Stomach (tissue), 9 donors: ENCODE measurements around the gene SPATA21. TPM values are rescaled to one million over a fixed set of nuclear protein-coding genes. Genes with fewer than 3 reads are reported as not detected.

ENCODE experiments used
- DNase-seq, 2 donors: peaks; one replicate each; pipeline versions ENCODE4 v3.0.0 to v3.0.0-alpha.2; 2013 to 2019
- H3K27ac ChIP-seq, 5 donors: fragments of 200-600 bp in 4 of 5; sonication (generic) in 4 of 5; one replicate each; pipeline ENCODE4 v1.5.1; 2013 to 2019; ENCODE audit warnings: mild to moderate bottlenecking in 1 of 5, moderate library complexity in 1 of 5
- H3K27me3 ChIP-seq, 3 donors: fragments of 200-600 bp; sonication (generic); one replicate each; pipeline ENCODE4 v1.5.1; 2017 to 2019; ENCODE audit warnings: mixed run types in 1 of 3
- H3K36me3 ChIP-seq, 4 donors: fragments of 200-600 bp; sonication (generic); 1 replicate in 3 of 4; 2 replicates in 1 of 4; pipeline ENCODE4 v1.5.1; 2016 to 2019
- H3K4me1 ChIP-seq, 4 donors: fragments of 200-600 bp; sonication (generic); one replicate each; pipeline ENCODE4 v1.5.1; 2016 to 2019
- H3K4me3 ChIP-seq, 4 donors: fragments of 200-600 bp; sonication (generic) in 3 of 4; one replicate each; pipeline ENCODE4 v1.5.1; 2016 to 2019; ENCODE audit warnings: mild to moderate bottlenecking in 1 of 4
- H3K9me3 ChIP-seq, 4 donors: fragments of 200-600 bp; sonication (generic); one replicate each; pipeline ENCODE4 v1.5.1; 2016 to 2019
- EP300 ChIP-seq: sonication (generic); formaldehyde crosslinking; IDR thresholded peaks from one replicate; pipeline ENCODE4 v1.6.1; 2017; ENCODE audit warnings: antibody characterized with exemption
- POLR2A ChIP-seq, 4 donors: fragments of 450-650 bp; IDR thresholded peaks; one replicate each; pipeline ENCODE4 v1.6.1; 2016; ENCODE audit warnings: antibody characterized with exemption in 4 of 4, control low read depth in 2 of 4, mild to moderate bottlenecking in 1 of 4, moderate library complexity in 1 of 4
- POLR2AphosphoS5 ChIP-seq, 3 donors: sonication (generic); formaldehyde crosslinking; IDR thresholded peaks; one replicate each; pipeline ENCODE4 v1.6.1; 2016; ENCODE audit warnings: antibody characterized with exemption in 3 of 3
- WGBS, 5 donors: extraction: QIAGEN DNeasy Blood & Tissue Kit in 3 of 5; methylation state at CpG; one replicate each; pipeline versions ENCODE4 v1.1.5 to v1.1.7; 2013 to 2018; 5-methylcytosine and 5-hydroxymethylcytosine counted together
- intact Hi-C: fragments of 100-400 bp; cut with DNase I; formaldehyde crosslinking; loops from one replicate; pipeline ENCODE4 v1.15.1; 2023; ENCODE audit warnings: low total_unique reads
- polyA plus RNA-seq, 3 donors: library from polyadenylated mRNA; stranded (reverse); fragments of 200-250 nt; gene quantifications; one replicate each; pipeline ENCODE4 v1.2.3, GENCODE V29; 2013
- total RNA-seq, 5 donors: library from RNA; depleted of rRNA; stranded (reverse); fragments of >200 nt; gene quantifications; one replicate each; pipeline versions ENCODE4 v1.1.0 to v1.2.3, GENCODE V29; 2014 to 2016
- TF ChIP-seq, protein P1 (sequence below), 7 experiments: fragments of 450-650 bp in 4 of 7; fragments of 200-600 bp in 3 of 7; sonication (generic) in 3 of 7; IDR thresholded peaks; one replicate each; pipeline ENCODE4 v1.5.1; 2016 to 2019; ENCODE audit warnings: antibody characterized with exemption in 7 of 7, control low read depth in 2 of 7, mild to moderate bottlenecking in 1 of 7
- donor health status: healthy with polysubstance abuse.
- donor health status: Bipolar disorder and iron deficiency.
- donor health status: healthy.

SPATA21 gene
- total and polyA plus RNA-seq, 8 donors, result 0.25 to 0.31 (median 0.30) TPM; not detected in 5

DNA sequence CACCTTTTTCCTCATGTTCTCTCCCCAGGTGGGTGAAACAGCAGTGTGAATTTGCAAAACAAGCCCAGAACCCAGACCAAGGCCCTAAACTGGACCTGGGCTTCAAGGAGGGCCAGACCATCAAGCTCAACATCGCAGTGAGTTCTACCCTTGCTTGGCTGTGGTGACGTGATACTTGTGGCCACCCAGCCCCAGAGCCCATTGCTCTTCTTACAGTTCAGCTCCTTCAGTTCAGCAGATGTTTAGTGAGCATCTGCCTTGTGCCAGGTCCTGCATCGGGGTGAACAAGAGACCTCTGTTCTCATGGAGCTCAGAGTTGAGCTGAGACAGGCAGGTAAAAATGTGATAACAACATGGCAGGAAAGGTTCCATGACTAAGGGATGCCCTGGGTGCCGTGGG, 11.8 kb upstream of the SPATA21 start:
- intact Hi-C loops, result no loop called here
- H3K36me3 ChIP-seq, result peaks cover 87 to 100% (median 100%) of the 10 kb centered on the region in 4 donors
- H3K27me3 ChIP-seq, result no peaks in the 10 kb centered on the region
- no peak for DNase-seq
- H3K4me3 ChIP-seq, result no peak overlapping the region
- H3K9me3 ChIP-seq, result no peaks in the 10 kb centered on the region
- H3K4me1 ChIP-seq, result peaks cover 0 to 15% (median 3%) of the 10 kb centered on the region in 4 donors
- WGBS, 5 donors, result 95 to 98% (median 96%) methylated on average over 2 to 4 of the region's 4 CpGs
- H3K27ac ChIP-seq, result no peak overlapping the region
- no peak for TF ChIP-seq POLR2AphosphoS5 (IDR thresholded peaks at IDR 0.05)

DNA sequence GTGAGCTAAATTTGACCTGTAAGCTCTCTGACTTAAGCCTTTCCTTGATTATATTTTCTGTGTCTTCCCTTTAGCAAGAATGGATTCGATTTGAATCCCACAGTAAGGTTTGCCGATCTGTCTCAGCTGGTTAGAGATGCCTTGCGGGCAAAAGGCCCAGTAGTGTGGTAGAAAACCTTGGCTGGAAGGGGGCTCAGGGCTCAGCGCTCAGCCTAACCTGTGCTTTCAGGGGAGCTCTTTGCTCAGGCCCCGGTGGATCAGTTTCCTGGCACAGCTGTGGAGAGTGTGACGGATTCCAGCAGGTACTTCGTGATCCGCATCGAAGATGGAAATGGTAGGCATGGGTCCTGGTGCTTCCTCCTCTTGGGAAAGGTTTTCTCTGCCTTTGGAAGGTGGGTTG, 10.4 kb upstream of the SPATA21 start:
- H3K36me3 ChIP-seq, result peaks cover 76 to 95% (median 94%) of the 10 kb centered on the region in 4 donors
- H3K27ac ChIP-seq, result no peak overlapping the region
- no peaks in the 10 kb centered on the region for H3K9me3 ChIP-seq
- H3K4me1 ChIP-seq, result peaks cover 0 to 30% (median 14%) of the 10 kb centered on the region in 4 donors
- no peak for DNase-seq
- H3K4me3 ChIP-seq, result no peak overlapping the region
- WGBS, 5 donors, result 95 to 98% (median 96%) methylated on average over 9 of the region's 9 CpGs
- intact Hi-C loops, result no loop called here
- TF ChIP-seq POLR2A (IDR thresholded peaks at IDR 0.05) (no peak), POLR2AphosphoS5 (IDR thresholded peaks at IDR 0.05) (no peak), EP300 (no peak)
- TF ChIP-seq, protein P1, sequence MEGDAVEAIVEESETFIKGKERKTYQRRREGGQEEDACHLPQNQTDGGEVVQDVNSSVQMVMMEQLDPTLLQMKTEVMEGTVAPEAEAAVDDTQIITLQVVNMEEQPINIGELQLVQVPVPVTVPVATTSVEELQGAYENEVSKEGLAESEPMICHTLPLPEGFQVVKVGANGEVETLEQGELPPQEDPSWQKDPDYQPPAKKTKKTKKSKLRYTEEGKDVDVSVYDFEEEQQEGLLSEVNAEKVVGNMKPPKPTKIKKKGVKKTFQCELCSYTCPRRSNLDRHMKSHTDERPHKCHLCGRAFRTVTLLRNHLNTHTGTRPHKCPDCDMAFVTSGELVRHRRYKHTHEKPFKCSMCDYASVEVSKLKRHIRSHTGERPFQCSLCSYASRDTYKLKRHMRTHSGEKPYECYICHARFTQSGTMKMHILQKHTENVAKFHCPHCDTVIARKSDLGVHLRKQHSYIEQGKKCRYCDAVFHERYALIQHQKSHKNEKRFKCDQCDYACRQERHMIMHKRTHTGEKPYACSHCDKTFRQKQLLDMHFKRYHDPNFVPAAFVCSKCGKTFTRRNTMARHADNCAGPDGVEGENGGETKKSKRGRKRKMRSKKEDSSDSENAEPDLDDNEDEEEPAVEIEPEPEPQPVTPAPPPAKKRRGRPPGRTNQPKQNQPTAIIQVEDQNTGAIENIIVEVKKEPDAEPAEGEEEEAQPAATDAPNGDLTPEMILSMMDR (IDR thresholded peaks at IDR 0.05), result no peak
- H3K27me3 ChIP-seq, result no peaks in the 10 kb centered on the region

DNA sequence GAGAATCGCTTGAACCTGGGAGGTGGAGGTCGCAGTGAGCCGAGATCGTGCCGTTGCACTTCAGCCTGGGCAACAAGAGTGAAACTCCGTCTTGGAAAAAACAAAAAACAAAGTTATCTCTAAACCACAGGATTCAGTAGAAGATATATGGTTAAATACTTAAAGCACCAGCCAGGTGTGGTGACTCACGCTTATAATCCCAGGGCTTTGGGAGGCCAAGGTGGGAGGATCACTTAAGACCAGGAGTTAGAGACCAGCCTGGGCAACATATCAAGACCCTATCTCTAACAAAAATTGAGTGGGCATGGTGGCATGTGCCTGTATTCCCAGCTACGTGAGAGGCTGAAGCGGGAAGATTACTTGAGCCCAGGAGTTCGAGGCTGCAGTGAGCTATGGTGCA, 8.9 kb upstream of the SPATA21 start:
- H3K9me3 ChIP-seq, result no peaks in the 10 kb centered on the region
- H3K4me3 ChIP-seq, result no peak overlapping the region
- 84 to 92% (median 88%) methylated on average over 10 of the region's 10 CpGs for WGBS, 5 donors
- intact Hi-C loops, result no loop called here
- DNase-seq, result no peak
- peaks cover 14 to 38% (median 29%) of the 10 kb centered on the region in 4 donors for H3K4me1 ChIP-seq
- peaks cover 65 to 85% (median 79%) of the 10 kb centered on the region in 4 donors for H3K36me3 ChIP-seq
- H3K27me3 ChIP-seq, result no peaks in the 10 kb centered on the region
- H3K27ac ChIP-seq, result no peak overlapping the region
- TF ChIP-seq, protein P1 (IDR thresholded peaks at IDR 0.05), result no peak
- TF ChIP-seq EP300 (no peak), POLR2A (IDR thresholded peaks at IDR 0.05) (no peak), POLR2AphosphoS5 (IDR thresholded peaks at IDR 0.05) (no peak)

DNA sequence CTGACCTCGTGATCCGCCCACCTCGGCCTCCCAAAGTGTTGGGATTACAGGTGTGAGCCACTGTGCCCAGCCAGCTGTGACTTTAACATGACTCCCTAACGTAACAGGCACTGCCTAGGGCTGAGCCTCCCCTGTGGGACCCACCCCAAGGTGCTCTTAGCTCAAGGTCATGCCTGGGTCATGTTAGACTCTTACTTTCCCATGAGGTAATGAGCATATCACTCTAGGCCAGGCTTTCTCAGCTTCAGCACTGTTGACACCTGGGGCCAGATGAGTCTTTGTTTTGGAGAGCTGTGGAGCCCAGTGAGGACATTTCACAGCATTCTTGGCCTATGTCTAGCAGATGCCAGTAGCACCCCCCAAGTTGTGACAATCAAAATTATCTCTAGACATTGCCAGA, 7.8 kb upstream of the SPATA21 start:
- TF ChIP-seq EP300 (no peak), POLR2AphosphoS5 (IDR thresholded peaks at IDR 0.05) (no peak), POLR2A (IDR thresholded peaks at IDR 0.05) (no peak)
- TF ChIP-seq, protein P1 (IDR thresholded peaks at IDR 0.05), result no peak
- H3K27me3 ChIP-seq, result no peaks in the 10 kb centered on the region
- no peak overlapping the region for H3K4me3 ChIP-seq
- H3K4me1 ChIP-seq, result peaks cover 17 to 38% (median 31%) of the 10 kb centered on the region in 4 donors
- WGBS, 5 donors, result 78 to 93% (median 88%) methylated on average over 4 of the region's 4 CpGs
- H3K36me3 ChIP-seq, result peaks cover 58 to 75% (median 68%) of the 10 kb centered on the region in 4 donors
- intact Hi-C loops, result no loop called here
- H3K9me3 ChIP-seq, result no peaks in the 10 kb centered on the region
- no peak overlapping the region for H3K27ac ChIP-seq
- peak in 1 of 2 donors; percentile 19 for DNase-seq

DNA sequence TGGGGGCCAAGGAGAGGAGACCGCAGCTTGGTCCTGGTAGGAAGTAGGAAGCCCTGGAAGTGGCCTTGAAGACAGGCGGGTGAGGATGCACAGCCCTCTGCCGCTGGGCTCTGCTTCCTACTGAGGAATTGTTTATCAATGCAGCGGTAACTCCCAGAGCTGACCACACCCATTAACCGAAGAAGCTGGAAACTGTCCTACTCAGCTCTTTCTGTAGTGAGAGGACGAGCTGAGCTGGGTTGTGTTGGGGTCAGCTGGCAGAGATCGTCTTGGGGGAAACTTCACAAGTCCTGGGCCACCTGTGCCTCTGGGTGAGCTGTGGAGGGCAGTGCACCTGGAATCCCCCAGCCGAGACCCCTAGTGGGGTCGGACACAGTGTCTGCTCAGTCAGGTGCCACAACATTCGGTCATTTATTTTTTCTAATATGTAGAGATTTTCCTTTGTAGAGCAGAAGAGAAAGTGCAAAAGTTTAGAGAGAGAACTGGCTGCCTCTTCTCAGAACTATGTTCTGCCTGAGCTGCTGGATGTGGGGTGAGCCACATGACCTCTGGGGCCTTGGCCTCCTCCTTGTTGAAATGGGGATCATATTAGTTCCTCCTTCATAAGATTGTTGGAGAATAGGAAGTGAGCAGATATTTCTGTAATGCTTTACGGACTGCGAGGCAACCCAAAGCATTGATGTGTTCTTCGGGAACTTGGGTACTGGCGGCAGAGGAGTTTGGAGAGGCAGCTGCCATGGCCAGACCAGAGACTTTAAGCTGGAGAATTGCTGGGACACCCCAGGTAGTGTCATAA, 6.9 kb upstream of the SPATA21 start:
- no peaks in the 10 kb centered on the region for H3K9me3 ChIP-seq
- intact Hi-C loops, result no loop called here

More for the DNA sequence above, 6.9 kb upstream of the SPATA21 start:
- no peak for TF ChIP-seq EP300
- TF ChIP-seq POLR2AphosphoS5 (IDR thresholded peaks at IDR 0.05), result no peak
- TF ChIP-seq, protein P1 (IDR thresholded peaks at IDR 0.05), result no peak
- no peak for TF ChIP-seq POLR2A (IDR thresholded peaks at IDR 0.05)
- whole genome bisulfite sequencing, 5 donors, result 76 to 84% (median 83%) methylated on average over 14 of the region's 14 CpGs
- Histone ChIP-seq H3K4me3 (no peak overlapping the region), H3K4me1 (peaks cover 17 to 39% (median 33%) of the 10 kb centered on the region in 4 donors), H3K27me3 (no peaks in the 10 kb centered on the region), H3K27ac (peak overlapping the region in 2 of 5 donors; percentile 1 to 9), H3K36me3 (peaks cover 50 to 66% (median 60%) of the 10 kb centered on the region in 4 donors)
- no peak for DNase-seq
